HG02938 (cell line): ENCODE measurements around the gene ABLIM3.

ENCODE experiments used
- ATAC-seq: cut with Tn5 transposase; IDR thresholded peaks from one replicate; pipeline ENCODE4 v1.9.1; 2021; ENCODE audit warnings: mild to moderate bottlenecking, moderate library complexity; ENCODE audit not compliant: unreplicated experiment

Gene ABLIM3

DNA sequence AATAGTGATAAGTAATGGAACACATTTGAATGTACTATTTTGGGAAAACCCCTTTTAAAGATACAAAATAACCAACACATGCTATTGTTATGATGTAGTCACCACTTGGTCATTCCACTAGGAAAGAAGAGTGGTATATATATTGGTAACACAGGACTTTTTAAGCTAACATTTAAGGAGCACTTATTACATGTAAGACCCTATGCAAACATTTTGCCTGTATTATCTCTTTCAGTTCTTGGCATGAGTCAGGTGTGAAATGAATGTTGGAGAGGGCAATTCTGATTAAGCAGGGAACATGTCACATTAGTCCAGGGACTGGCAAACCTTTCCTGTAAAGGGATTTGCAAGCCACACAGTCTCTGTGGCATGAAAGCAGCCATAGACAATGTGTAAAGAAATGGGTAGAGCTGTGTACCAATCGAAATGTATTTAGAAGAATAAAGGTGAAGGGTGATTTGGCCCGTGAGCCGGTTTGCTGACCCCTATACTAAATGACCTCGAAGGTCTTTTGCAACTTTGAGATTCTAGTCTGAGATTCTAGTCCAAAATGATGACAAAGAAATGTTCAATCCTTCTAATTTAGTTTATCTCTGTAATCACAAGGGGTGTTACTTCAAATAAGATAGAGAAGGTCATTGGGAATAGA lies 15.3 kb downstream of the ABLIM3 start:
- ATAC-seq, result no peak

DNA sequence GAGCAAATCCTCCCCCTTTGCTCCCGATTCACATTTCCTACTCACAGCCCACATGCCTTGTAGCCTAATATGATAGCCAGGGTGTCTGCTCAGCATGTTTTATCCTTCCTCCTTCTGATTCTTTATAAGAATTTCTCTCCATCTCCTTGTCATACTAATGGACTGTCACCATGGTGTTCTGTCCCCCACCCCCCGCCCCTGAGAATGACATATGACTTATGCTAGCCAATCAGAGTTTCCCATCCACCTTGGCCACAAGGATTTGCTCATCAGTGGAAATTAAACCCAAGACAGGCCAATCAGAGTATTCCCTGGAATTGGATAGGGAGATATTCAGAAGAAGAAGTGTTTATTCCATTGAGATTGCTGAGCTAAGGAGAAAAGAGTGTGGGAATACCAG lies 16.0 kb downstream of the ABLIM3 start:
- no peak for ATAC-seq

DNA sequence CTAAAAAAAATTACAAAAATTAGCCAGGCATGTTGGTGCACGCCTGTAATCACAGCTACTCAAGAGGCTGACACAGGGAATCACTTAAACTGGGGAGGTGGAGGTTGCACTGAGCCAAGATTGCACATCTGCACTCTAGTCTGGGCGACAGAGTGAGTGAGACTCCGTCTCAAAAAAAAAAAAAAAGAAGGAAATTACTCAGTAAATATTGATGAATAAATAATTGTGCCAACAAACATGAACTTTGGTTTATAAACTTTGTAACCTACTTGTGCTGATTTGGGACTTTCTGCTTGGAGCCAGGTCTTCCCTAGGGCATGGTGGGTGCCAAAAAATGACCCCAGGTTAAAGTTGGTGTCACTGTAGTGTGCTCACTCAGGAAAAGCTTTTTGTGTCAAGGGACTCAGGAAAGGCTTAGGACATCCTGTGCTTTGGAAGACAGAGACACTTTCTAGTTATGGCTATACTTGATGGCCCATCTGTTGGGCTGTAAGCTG lies 19.0 kb downstream of the ABLIM3 start:
- no peak for ATAC-seq

DNA sequence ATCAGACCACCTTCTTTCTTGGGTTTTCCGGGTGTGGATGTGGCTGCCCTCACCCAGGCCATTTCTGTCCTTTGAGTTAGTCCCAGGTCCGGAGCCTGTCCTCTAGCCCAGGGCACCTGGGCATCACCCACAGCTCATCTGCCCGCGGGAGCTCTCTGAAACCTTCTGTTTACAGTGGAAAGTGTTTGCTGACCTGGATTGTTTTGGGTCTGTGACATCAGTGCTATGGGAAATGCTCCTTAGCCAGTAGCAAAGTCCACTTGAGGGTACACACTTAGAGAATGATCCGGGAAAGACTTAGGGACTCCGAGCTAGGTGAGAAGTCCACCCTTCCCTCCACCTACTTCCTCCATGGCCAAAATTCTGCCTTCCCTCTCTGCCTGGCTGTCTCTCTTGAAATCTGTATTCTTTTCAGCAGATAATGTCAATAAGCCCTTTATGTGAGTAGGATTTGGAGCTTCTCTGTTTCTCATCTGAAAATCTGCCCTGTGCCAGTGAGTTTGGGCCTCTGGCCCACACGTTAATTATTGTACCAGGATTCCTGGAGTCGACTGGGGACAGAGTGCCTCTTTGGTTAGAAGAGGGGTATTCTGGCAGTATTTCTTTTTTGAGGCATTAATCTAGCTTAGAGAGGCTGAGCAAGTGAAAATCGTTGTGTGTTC lies 19.9 kb downstream of the ABLIM3 start:
- ATAC-seq, result no peak

DNA sequence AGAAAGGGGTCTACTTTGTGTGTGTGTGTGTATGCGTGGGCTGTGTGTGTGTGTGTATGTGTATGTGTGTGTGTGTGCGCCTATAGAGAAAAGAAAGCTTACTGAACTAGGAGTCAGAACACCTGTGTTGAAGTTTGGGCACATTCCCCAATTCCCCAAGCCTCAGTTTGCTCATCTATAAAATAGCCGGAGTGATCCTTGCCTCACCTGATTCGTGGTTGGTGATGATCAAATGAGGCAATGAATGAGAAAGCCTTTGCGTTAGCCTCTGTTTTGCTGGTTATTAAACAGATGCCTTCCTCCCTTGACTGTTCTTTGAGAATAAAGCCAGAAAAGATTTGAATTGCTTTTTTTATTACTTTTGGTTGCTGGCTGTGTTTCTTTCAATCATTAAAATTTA lies 20.6 kb downstream of the ABLIM3 start:
- no peak for ATAC-seq

DNA sequence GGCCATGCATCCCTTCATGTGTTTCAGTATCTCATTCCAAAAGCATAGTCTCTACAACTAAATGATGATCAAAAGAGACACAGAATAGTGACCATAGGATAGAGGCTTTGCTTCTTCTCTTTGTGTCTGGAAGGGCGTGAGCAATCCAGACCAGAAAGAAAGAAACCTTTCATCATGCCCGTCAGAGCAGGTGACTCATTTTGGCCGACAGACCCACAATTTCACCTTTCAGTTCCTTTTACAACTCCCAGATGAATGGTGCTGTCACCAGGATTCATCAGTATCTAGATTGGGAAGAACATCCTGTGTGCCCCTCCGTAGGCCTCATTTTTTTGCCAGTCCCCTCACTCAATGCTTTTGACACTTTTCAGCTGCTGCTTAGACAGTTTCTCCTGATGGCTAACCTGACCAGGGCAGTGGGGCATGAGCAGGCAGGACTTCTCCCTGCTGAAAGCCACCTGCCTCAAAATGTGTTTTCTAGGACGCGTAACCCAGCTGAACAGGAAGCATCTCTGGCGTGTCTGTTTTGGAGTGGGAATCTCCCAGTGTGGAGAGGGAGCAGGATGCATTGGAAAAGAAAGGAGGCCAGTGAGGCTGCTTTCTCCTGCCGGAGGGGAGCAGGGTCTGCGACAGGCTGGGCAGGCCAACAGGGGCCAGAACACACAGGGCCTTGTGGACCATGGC lies 21.2 kb downstream of the ABLIM3 start:
- ATAC-seq, result peak; percentile 89

DNA sequence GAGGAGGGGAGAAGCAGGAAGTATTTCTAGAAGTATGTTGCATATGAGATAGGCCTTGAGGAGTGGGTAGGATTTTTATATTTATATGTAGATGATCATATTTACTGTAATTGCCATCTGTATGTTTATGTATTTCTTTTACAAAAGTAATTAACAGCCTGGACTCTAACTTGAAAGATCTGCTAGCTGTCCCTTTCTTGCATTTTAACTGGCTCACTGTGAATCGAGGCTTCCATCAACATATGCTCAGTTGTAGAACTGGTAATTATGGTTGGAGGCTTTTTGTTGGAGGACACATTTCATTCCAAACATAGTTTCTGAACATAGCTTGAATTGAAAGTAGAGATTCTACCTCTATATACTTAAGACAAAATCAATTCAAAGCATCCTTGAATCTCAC lies 23.4 kb downstream of the ABLIM3 start:
- no peak for ATAC-seq

DNA sequence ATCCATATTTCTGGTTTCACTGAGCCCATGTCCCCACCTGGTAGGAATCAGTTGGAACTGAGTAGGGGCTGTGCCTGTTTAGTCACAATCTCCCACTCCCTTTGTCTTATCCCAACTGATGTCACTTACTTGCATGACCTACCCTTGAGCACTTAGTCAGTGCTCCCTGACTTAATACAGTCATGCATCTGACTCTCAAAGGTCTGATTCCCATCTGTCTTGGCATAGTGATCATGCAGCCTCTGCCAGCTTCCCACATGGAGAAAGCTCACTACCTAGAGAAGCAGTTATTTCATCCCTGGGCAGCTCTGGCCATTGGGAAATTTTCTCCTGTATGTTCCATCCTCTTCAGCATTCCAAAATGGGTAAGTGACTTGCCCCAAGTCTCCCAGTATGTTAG lies 24.8 kb downstream of the ABLIM3 start:
- no peak for ATAC-seq

DNA sequence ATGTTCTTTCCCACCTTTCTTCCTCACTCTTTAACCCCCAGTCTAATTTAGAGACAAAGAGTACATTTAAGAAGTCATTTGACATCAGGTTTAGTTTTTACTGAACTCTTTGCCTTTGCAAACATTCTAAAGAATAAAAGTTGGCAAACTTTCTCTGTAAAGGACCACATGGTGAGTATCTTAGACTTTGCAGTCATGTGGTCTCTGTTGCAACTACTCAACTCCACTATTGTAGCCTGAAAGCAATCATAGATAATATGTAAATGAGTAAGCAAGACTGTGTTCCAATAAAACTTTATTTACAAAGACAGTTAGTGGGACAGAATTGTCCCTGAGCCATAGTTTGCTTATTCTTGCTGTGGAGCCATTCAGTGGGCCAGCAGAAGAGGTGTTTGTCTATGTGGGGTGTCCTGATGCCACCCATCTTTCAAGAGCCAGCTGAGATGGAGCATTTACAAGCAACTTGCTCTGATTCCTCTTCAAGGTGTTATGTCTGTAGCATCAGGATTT lies 25.4 kb downstream of the ABLIM3 start:
- ATAC-seq, result no peak

DNA sequence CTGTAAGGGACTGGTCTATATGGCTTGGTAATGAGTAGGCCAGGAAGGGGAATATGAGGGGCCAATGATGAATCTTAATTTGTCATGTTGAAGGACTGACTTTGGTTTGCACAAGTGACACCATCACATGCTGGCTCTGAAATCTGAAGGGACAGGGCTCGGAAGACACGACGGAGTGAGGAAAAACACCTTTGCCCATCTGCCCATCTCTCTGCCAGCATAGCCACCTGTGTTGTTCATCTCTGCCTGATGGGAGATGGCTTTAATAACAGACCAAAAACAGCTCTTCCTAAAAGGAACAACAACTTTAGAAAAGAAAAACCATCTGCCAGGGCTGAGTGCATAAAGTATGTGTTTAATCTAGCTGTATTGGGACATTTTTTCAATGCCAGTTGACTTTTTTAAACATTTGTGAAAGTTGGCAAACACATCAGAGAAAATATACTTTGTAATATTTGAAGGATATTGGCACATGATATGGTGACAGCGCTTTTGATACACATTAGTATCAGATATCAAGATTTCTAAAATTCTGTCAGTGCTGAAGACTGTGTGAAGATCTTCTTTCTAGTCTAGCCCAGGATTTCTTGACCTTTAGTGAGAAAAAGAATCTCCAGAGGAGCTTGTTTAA lies 27.1 kb downstream of the ABLIM3 start:
- ATAC-seq, result no peak

DNA sequence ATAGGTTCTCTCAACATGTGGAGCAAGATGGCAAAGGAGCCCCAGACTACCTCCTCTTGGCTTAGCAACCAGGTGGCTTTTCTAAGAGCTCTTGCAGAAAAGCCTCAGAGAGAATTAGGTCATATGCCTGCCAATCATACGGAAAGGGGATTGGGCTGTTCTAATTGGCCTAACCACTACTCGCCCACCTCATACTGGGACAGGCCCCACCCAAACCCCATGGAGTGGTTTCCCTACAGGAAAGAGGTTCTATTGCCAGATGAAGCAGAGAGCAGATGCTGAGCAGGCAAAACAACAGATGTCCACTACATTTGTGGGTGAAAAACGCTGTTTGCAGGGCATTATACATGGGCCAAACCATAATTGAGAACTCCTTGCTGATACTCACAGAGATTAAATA lies 29.0 kb downstream of the ABLIM3 start:
- ATAC-seq, result no peak

DNA sequence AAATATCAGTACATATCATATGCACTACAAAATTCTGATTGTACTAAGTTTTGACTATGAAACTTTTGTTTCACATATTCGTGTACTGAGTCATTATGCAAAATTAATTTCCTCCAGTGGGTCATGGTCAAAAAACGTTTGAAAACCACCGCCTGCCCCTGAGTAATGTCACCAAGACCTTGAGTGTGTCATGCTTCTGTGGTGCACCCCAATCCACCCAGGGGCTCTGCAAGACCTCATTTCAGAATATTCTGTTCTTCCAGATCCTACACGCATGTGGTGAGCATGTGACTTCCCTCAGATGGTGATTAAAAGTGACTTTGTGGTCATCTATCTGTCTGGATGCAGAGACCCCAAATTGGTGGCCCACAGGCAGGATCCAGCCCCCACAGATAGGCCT lies 31.0 kb downstream of the ABLIM3 start:
- peak; percentile 92 for ATAC-seq

DNA sequence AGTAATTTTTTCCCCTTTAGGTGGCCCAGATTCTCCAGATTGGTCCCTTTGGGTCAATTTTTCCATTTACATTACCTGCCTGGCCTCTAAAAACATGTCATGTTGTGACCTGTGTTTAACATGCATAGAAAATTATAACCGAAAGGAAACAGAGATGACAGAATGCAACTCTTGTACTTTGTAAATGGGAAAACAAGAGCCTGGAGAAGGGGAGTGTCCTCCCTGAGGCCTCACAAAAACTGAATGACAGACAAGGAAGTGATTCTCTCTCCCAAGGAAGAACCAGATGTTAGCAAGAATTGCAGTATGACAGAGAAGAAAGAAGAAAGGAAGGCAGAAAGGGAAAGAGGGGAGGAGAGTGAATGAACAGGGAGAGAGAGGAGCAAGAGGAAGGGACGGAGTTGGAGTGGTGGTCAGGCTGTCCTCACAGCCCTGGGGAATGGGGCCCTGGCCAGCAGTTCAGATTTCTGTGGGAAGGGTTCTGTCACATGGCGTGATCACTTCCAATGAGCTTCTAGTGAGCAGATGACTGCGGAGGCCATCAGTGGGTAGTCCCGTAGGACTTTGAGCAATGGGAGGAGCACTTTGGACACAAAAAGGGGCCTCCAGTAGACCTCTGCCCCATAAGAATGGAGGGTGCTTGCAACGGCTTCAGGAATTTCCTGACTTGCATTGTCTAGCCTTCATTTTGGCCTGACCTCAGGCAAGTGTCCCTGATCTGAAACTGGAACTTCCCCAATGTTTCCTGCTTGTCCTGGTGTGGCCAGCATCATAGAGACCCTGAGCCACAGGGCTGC lies 31.6 kb downstream of the ABLIM3 start:
- ATAC-seq, result no peak

DNA sequence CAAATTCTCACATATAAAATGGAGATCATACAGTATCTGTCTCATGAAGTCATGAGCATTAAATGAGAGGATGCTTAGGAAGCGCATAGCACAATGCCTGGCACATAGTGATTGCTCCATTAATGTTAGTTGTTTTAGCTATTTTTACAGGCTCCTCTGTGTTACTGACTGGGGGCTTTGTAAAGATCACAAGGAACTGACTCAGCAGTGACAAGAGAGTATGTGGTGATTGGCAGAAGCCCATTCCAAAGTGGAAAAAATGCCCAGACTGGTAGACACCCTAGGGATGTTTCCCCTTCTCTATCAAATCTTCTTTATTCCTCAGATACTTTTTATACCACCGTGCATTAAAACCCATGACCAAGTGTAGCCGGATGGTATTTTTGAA lies 33.5 kb downstream of the ABLIM3 start:
- no peak for ATAC-seq

DNA sequence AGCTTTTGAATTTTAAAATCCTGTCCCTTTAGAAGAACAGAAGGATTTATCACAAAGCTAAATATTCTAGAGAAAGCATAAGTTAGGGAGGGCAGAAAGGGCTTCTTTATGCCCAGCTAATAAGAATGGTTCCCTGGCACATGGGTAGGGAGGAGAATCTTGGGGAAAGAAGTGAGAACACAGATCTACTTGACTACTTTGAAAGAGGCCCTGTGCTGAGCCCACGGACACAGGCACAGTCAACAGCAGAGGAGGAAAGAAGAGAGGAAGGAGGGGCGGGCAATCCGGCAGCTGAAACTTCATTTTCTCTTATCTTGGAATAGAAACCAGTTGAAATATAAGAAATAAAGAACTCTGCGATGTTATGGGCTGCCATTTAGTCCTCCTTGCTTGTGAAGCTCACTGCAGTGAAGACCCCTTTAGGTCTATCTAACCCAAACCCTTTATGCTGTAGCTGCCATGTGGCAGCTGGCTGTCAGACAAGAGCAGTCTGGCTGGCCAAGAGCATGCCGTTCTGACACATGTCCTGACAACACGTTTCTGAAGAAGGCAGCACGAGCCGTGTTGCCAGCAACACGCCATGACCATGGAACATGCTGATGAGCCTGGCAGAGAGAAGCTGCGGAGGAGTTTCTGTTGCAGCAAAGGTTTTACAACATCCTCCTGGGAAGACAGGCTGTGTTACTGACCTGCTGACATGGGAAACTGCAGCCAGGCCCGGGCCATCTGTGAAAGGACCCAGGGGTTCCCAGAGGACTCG lies 34.2 kb downstream of the ABLIM3 start:
- no peak for ATAC-seq

DNA sequence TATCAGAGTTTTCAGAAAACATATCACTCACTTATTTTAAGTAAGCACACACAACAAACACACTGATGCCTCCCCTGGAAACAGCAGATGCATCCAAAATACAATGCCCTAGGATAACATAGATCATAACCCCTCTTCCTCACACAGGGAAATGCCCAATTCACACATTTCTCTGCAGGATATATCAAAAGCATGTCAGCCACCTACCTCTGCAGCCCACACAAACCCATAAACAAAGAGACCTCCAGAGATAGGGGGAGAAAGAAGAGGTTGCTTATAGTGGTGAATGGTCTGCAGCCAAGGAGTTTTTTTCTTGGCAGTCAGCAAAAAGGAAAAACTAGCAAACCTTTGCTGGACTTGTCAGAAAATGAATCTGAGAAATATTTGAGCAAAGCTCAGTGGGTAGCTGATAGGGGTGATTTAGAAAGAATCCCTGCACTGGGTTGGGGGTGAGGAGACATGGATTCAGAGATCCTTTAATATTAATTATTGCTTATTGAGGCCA lies 36.1 kb downstream of the ABLIM3 start:
- ATAC-seq, result no peak

DNA sequence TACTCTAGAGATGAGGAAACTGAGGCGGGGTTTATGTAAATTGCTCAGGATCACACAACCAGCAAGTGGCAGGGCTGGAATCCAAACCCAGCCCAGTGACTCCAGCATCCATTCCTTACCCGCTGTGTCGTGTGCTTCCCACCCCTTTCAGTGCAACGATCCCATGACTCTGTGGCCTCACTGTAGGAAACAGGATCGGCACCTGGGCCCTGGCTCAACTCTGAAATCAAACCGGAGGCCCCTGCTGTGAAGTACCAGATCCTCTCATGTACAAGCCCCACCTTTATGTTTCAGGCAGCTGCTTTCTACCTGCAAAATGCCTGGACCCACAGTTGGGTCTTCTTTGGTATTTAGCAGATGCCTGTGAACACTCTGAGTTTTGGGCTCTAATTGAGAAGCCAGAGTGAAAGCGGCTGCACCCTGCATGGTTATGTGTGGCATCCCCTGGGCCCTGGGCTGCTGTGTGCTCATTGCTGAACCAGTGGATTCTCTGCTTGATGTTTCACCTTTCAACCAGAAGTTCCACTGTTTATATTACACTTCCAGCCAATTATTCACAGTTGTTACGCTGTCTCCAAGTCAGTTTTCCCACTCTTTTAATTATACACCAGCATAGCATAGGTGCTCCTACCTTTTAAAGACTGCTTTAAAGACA lies 36.7 kb downstream of the ABLIM3 start:
- no peak for ATAC-seq

DNA sequence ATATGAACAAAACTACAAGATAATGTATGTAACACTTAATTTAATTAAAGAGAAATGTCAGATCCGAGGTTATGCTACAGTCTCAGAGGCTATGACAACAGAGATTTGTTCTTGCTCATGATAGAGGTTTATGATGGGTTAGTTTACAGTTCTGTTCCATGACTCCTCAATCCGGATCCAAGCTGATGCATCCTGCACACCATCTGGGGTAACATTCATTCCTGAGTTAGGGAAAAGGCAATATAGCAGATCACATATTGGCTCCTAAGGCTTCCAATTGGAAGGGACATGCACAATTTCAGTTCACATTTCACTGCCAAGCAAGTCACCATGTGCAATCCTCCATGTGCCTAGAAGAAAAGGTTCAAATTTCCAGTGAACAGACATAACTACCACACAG lies 40.4 kb downstream of the ABLIM3 start:
- ATAC-seq, result no peak

DNA sequence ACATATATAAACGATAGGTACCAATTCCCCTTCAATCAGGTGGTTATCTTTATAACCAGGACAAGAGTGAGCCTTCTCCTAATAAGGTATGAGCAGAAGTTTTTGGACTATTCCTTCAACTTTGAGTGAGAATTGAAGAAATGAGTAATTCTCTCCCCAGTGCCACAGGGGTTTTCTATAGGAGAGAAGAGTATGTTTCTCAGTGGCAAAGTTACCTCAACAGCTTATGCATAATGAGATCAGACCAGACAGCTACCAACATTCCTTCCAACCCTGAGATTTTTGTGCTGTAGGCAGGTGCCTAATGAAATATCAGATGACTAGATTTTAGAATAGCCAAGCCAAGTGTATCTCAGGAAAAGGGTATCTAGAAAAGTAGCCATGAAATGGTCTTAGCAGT lies 40.9 kb downstream of the ABLIM3 start:
- ATAC-seq, result no peak
